HG02943 (cell line): ENCODE results near the gene ABCD4.
A peak's percentile ranks its signal among the peaks of the same experiment; 100 is the strongest.
"Not testable (repeated sequence)": the region's sequence is repeated elsewhere in the genome, so short reads cannot be mapped to it uniquely, and the experiment has no call there.

Experiments used
- ATAC-seq: cut with Tn5 transposase; IDR thresholded peaks from one replicate; pipeline ENCODE4 v1.9.1; 2021; ENCODE audit warnings: mild to moderate bottlenecking, low read depth, moderate library complexity; ENCODE audit not compliant: unreplicated experiment

Gene ABCD4

DNA sequence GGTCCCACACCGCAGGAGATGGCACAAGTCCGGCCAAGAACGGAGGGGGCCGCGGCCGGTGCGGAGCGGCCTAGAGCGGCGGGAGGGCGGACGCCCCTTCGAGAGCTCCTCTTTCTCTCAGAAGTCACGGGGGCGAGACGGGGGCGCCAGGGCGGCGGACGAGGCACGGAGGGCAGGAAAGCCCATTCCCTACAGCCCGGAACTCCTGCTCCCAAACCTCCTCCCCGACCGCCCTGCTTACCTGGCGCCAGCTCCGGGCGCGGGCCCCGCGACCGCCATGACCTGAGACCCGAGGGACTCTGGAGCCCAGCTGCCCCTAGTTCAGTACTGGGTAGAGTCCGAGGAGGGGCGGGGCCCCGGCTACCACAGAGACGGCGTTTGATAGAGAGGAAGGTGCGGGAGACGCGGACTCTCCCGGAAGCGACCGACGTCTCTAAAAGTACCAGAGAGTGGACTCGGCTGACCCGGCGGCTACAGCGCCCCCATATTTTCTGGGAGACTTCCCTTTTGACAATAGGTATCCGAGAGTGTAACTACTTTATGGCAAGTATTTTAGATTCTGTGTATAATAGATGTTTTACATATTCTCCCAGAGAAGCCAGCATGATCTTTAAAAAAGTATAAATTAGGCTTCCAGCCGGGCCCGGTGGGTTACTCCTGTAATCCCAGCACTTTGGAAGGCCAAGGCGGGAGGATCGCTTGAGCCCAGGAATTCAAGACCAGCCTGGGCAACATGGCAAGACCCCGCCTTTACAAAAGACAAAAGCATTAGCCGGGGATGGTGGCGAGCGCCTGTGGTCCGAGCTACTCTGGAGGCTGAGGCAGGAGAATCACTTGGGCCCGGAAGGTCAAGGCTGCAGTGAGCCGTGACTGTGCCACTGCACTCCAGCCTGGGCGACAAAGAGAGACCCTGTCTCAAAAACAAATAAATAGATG, at the start of gene ABCD4:
ABCD4 (minus strand) TSS at position 301 of the 936 bp plus-strand sequence; CDS start at position 279, 22 bp downstream.
- peak; percentile 95 for ATAC-seq

DNA sequence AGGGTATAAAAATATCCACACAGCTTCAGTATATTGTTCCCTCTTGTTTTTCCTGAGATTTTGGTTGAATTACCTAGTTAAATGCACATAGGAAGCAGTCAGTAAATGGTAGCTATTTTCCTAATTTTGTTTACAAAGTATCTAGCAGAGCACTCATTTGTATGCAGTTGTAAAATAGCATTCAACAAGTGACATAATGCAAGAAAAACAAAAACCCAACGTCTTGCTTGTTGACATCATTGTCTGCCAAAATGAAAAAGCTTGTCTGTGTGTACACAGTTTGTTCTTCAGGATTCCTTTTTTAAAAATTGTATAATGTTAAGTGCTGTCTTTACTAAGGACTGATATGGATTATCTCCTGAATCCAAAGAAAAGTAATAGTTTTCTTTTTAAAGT, 48.2 kb upstream of the ABCD4 start:
- ATAC-seq = no peak

GRCh38 chr14:74350211-74350927, 47.6 kb upstream of the ABCD4 start:
- no peak for ATAC-seq

DNA sequence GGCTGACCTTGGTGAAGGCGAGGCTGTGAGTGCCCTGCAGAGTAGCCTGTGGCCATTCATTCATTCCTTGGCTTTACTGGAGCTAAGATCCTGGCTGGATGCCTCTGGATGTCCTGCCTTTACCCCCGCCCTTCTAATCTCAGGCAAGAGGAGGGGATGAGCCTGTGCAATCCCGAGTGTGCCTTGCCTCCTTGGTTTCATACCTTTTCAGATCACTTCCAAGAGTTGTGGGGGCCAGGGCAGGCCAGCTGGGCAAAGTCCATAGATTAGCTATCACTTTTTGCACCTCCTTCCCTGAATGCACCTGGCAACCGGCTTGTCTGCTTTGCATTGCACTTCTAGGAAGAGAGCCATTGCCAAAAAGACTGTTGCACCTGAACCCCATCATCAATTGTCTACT, 47.0 kb upstream of the ABCD4 start:
- no peak for ATAC-seq

GRCh38 chr14:74348735-74349463, 46.2 kb upstream of the ABCD4 start:
- no peak for ATAC-seq

- no peak for ATAC-seq
Measured at GRCh38 chr14:74348241-74348734, 45.6 kb upstream of the ABCD4 start, which contains the start of gene VRTN. Gene VRTN, plus strand, starts transcription at chr14:74348471. Its CDS starts 8,313 bp downstream, at chr14:74356784.

GRCh38 chr14:74347795-74348100, 45.0 kb upstream of the ABCD4 start:
- ATAC-seq = no peak

DNA sequence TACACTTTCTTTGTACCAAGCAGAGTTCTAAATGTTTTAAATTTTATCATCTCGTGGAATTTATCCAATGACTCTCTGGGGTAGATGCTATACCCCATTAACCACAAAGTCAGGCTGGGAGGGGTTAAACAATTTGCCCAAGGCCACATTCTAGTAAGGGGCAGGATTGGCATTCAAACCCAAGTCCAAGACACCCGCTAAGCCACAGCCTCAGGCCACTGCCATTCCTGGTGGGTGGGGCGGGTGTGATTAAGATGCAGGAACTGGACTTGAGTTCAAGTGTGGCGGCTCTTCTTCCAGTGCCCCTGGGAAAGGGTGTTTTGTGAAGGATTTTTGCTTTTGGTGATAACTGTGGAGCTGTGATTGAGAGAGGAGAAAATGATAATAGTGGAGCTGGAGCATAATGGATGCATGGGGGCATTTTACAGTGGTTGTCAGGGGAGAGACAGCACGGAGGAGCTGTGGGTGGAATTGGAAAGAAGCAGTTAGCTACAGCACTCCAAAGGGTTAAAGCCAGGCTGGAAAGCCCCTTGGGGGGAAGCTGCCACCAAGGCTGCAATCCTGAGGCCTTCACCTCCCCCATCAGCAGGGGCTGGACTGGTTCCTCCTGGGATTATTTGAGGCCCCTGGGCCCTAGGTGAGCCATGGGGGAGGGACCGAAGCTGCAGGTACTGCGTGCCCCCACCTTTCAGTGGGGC, 44.5 kb upstream of the ABCD4 start:
- no peak for ATAC-seq

DNA sequence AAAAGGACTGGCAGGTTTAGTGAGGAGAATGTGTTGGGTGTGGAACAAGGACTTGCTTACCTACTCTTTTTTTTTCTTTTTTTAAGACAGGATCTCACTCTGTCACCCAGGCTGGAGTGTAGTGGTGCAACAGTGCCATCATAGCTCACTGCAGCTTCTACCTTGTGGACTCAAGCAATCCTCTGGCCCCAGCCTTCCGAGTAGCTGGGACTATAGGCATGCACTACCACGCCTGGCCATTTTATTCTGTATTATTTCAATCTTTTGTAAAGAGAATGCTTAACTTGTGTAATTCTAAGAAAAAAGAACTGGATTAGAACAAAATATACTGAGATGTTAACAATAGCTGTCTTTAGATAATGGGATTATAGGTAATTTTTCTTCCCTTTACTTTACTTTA, 43.6 kb upstream of the ABCD4 start:
- ATAC-seq = no peak

DNA sequence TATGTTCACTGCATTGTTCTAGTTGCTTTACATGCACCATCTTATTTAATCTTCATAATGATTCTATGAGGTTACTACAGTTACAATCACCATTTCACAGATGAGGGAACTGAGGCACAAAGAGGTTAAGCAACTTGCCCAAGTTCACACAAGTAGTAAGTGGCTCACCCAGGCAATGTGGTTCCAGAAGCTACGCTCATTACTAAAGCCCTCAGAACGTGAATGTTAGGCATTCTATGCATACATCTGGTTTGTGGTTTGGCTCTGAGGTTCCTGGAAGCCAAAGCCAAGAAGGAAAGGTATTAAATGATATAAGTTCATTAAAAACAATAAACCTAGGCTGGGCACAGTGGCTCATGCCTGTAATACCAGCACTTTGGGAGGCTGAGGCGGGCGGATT, 31.2 kb upstream of the ABCD4 start:
- ATAC-seq = no peak

DNA sequence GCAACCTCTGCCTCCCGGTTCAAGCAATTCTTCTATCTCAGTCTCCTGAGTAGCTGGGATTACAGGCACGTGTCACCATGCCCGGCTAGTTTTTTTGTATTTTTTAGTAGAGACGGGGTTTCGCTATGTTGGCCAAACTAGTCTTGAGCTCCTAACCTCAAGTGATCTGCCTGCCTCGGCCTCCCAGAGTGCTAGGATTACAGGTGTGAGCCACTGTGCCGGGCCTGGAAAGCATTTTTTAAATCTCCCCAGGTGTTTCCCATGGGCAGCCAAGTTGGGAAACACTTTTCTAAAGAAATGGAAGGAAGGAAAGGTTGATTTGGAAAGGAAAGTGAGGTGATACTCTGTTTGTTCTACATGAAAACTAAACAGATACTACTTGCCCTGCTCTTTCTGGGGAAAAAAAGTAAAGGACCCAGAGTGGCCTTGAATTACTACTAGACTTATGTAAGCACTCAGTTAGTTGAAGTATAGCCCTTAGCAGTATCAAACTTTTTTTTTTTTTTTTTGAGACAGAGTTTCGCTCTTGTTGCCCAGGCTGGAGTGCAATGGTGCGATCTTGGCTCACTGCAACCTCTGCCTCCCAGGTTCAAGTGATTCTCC, 27.3 kb upstream of the ABCD4 start:
- not testable (repeated sequence) for ATAC-seq

DNA sequence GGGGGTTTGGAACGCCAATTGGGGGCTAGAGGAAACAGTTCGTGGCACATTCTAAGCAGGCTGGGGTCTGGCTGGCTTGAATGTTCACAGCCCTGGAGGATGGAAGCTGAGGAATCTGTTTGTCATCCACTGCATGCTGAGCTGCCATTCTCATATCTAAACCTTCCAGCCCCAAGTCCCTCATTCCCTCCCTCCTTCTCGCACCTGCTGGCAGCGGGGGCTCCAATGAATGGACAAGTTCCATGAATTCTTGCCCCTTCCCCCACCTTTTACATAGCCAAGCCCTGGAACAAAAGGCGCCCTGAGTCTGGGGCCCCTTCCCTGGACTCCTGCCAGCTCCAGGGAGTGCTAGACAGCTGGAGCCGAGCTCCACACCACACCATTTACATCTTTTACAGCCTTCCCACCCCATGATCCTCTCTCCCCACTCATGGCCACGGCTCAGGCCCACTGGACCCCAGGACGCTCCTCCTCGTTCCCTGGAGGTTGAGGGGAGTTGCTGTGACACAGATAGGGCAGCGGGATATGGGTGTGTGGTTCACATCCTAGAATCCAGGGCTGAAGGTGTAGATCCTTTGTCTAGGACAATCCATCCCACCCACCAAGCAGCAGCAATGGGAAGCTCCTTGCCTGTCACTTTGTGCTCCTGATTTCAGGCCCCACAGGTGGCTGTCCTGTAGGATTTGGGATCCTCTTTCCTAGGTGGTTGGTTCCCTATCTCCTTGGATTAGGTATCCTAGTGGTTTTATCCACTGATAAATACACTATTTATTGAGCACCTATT, 23.8 kb upstream of the ABCD4 start:
- ATAC-seq = no peak

- no peak for ATAC-seq
Measured at GRCh38 chr14:74325446-74325845, 22.7 kb upstream of the ABCD4 start.

DNA sequence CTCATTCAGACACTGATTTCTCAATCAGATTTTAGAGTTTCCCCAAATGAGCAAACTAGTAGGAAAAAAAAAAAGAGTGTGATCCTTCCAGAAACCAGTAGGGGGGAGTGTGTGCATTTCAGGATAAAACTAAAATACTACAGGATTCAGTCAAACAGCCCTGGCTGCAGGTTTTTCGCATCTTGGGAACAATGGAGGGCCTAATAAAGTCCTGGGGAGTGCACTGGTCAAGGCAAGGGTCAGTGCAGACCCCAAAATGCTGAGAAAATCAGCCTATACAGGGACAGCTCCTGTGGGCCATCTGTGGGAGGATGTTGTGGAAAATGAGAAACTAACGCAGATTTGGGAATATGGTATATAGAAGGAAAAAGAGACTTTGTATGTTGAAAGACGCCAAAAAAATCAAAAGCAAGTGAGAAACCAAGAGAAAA, 22.2 kb upstream of the ABCD4 start:
- no peak for ATAC-seq

DNA sequence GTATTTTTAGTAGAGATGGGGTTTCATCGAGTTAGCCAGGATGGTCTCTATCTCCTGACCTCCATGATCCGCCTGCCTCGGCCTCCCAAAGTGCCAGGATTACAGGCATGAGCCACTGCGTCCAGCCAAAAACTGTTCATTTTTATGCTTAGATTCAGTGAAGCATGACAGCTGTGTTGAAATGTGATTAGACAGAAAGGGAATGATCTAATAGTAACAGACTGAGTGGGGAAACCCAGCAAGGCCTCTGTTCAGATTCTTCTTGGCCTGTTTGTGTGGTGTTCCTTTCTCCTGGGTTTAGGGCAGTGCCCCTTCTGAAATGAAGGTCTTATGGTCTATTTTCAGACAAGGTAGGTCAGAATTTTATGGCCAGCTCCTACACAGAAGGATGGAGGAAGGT, 11.8 kb upstream of the ABCD4 start:
- ATAC-seq = no peak

DNA sequence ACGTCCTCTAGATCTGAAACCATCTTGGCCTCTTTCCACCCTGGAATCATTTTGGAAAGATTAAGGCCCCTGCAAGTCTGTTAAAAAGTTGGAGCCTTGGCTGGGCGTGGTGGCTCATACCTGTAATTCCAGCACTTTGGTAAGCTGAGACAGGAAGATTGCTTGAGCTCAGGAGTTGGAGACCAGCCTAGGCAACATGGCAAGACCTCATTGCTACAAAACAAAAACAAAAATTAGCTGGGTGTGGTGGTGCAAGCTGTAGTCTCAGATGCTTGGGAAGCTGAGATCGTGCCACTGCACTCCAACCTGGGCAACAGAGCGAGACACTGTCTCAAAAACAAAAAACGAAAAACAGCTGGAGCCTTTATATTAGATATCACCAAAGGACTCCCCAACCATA, 10.9 kb upstream of the ABCD4 start:
- ATAC-seq = no peak

- ATAC-seq = no peak
Measured at GRCh38 chr14:74312161-74312560, 9.4 kb upstream of the ABCD4 start.

DNA sequence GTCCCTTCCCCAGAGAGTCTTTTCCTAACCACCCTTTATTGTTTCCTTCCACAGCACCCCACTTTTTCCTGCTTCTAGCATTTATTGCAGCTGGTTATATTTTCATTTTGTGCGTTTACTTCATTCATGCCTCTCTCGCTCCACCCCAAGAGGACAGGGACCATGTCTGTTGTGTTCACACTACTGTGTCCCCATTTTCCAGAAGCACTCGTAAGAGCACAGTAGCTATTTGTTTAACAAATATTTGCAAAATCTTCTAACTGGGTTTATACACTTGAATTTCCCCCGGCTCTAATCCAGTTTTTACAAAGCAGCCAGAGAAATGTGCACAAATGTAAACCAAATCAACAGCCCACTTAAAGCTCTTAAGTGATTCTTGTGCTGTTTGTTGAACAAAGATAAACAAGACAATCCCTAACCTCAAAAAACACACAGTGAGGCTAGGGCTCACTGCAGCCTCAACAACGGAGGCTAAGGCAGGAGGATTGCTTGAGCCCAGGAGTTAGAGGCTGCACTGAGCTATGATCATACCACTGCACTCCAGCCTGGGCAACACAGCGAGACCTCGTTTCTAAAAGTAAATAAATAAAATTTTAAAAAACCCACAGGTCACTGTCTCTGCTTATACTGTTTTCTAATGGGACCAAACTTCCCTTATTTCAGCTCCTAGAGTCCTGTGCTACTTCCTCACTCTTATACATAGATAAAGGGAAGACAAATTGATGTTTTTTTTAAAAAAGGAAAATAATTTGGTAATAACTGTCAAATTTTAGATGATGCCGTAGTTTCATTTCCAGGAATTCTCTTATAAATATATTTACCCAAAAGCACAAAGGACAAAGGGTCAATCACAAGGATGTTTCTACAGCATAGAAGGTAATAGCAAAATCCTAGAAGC, 6.6 kb upstream of the ABCD4 start:
- no peak for ATAC-seq
